Epithelial cell of prostate (primary cell): Measurements from ENCODE around the gene TENM3.

Experiments used
- DNase-seq: peaks from one replicate; pipeline ENCODE4 v3.0.0-alpha.2; 2011; ENCODE audit warnings: low read depth, low spot score
- H3K27ac ChIP-seq: fragments of 450-650 bp; 2 replicates; pipeline ENCODE4 v1.5.1; 2017; ENCODE audit warnings: mild to moderate bottlenecking

TENM3 gene

GRCh38 chr4:182429896-182430295 is 186.7 kb downstream of the TENM3 start:
- no peak for DNase-seq

GRCh38 chr4:182432819-182433218 is 189.6 kb downstream of the TENM3 start:
- no peak overlapping the region for H3K27ac ChIP-seq
- no peak for DNase-seq

More at GRCh38 chr4:182429896-182430295, 186.7 kb downstream of the TENM3 start:
- H3K27ac ChIP-seq, result no peak overlapping the region

- no peak overlapping the region for H3K27ac ChIP-seq
- no peak for DNase-seq
Observed at GRCh38 chr4:182434720-182435119, 191.5 kb downstream of the TENM3 start.

- no peak overlapping the region for H3K27ac ChIP-seq
- no peak for DNase-seq
Observed at GRCh38 chr4:182435401-182435800, 192.2 kb downstream of the TENM3 start.

- DNase-seq, result no peak
- H3K27ac ChIP-seq, result no peak overlapping the region
Observed at GRCh38 chr4:182443070-182443469, 199.9 kb downstream of the TENM3 start.

- no peak for DNase-seq
- no peak overlapping the region for H3K27ac ChIP-seq
Observed at GRCh38 chr4:182447767-182448280, 204.6 kb downstream of the TENM3 start.

GRCh38 chr4:182448281-182449151 is 205.3 kb downstream of the TENM3 start:
- peak; percentile 22 for DNase-seq
- H3K27ac ChIP-seq, result no peak overlapping the region

GRCh38 chr4:182449186-182449929 is 206.2 kb downstream of the TENM3 start:
- H3K27ac ChIP-seq, result no peak overlapping the region

GRCh38 chr4:182449930-182450439 is 206.8 kb downstream of the TENM3 start:
- H3K27ac ChIP-seq, result no peak overlapping the region
- no peak for DNase-seq

More at GRCh38 chr4:182449186-182449929, 206.2 kb downstream of the TENM3 start:
- no peak for DNase-seq

GRCh38 chr4:182451441-182451840 is 208.2 kb downstream of the TENM3 start:
- H3K27ac ChIP-seq, result no peak overlapping the region
- DNase-seq, result no peak

- no peak for DNase-seq
- H3K27ac ChIP-seq, result no peak overlapping the region
Observed at GRCh38 chr4:182453830-182454229, 210.6 kb downstream of the TENM3 start.

- no peak for DNase-seq
- H3K27ac ChIP-seq, result no peak overlapping the region
Observed at GRCh38 chr4:182454440-182455013, 211.3 kb downstream of the TENM3 start.

- H3K27ac ChIP-seq, result no peak overlapping the region
- no peak for DNase-seq
Observed at GRCh38 chr4:182465114-182465513, 221.9 kb downstream of the TENM3 start.

- no peak for DNase-seq
- H3K27ac ChIP-seq, result no peak overlapping the region
Observed at GRCh38 chr4:182465979-182466378, 222.8 kb downstream of the TENM3 start.

GRCh38 chr4:182470215-182470614 is 227.0 kb downstream of the TENM3 start:
- DNase-seq, result no peak

GRCh38 chr4:182475539-182475938 is 232.3 kb downstream of the TENM3 start:
- H3K27ac ChIP-seq, result no peak overlapping the region
- DNase-seq, result no peak

More at GRCh38 chr4:182470215-182470614, 227.0 kb downstream of the TENM3 start:
- no peak overlapping the region for H3K27ac ChIP-seq

GRCh38 chr4:182478475-182478874 is 235.3 kb downstream of the TENM3 start:
- DNase-seq, result no peak
- H3K27ac ChIP-seq, result no peak overlapping the region

GRCh38 chr4:182483685-182484084 is 240.5 kb downstream of the TENM3 start:
- no peak for DNase-seq
- no peak overlapping the region for H3K27ac ChIP-seq

GRCh38 chr4:182486881-182487280 is 243.7 kb downstream of the TENM3 start:
- no peak overlapping the region for H3K27ac ChIP-seq
- no peak for DNase-seq

- DNase-seq, result no peak
- H3K27ac ChIP-seq, result no peak overlapping the region
Observed at GRCh38 chr4:182488896-182489295, 245.7 kb downstream of the TENM3 start.
